HG03039 (cell line): ENCODE measurements around the gene SCGB3A2.

Experiments
- ATAC-seq: cut with Tn5 transposase; IDR thresholded peaks from one replicate; pipeline ENCODE4 v1.9.1; 2021; ENCODE audit warnings: mild to moderate bottlenecking, moderate library complexity; ENCODE audit not compliant: unreplicated experiment

The SCGB3A2 gene, protein sequence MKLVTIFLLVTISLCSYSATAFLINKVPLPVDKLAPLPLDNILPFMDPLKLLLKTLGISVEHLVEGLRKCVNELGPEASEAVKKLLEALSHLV

DNA sequence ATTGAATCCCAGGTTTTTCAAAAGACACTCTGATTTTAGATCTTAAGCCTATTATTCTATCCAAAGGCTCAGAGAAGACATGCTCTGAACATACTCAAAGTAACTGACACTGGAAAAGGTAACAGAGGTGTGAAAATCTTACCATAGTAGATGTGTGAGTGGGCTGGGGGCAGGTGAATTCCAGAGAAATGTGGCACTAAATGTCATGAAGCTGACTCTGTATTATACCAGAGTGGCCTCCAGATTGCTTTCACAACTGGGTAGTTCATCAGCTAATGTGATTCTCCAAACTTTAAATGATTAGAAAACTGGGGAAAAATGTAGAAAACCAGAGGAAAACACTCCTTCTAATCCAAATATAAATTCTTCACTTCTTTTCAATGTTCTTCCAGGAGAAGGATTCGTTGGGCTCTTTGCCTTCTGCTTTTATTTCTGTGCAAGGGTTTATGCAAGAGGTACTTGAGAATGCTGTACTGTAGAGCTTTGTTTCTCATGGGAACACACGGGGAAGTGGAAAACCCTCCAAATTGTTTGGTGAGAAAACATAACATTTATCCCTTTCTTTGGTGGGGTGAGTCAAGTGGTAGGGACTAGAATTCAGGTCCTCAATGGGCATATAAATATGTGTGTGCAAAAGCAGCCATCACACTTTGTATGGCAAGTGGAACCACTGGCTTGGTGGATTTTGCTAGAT is at the start of gene SCGB3A2:
Gene SCGB3A2 (plus strand): TSS at position 646 of the 694 bp plus-strand sequence. CDS start 93 bp downstream, outside the sequence.
- ATAC-seq = no peak

DNA sequence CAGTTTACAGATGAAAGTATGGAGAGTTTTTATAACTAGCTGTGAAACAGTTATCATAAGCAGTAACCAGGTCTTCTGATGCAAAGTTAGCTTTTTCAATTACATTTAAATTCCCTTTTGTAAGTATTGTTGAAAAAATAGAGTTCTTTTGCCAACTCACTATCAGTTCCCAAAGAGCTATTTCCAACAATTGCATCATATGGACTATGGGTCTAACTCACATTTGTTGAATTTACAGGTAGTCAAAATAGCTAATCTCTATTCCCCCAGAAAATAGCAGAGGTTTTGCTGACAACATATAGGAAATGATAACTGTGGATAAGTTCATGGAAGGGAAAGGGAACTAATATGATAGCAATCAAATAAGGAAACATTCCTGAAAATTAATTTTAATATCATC is 48.5 kb upstream of the SCGB3A2 start:
- ATAC-seq = no peak

DNA sequence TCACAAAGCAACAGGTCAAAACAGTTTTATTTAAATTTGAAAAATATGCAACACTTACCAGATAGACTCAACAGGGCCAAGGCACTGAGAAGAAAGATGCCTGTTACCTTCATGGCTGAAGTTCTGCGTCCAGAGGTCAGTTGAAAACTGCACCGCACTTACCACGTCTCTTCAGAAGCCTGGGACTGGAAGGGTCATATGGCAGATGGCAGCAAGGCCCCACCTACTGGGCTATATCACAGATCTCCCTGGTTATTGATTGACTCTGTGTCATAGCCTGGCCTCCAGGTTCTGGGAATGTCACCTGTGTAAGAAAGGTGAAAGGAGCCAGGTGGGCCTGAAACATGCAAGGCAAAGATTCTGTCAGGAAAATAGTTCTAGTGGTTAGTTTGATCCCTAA is 47.0 kb upstream of the SCGB3A2 start, which contains the start of gene SPINK1:
Gene SPINK1 (minus strand): TSS at position 207 of the 400 bp plus-strand sequence. CDS start 94 bp downstream, at position 113.
- no peak for ATAC-seq

DNA sequence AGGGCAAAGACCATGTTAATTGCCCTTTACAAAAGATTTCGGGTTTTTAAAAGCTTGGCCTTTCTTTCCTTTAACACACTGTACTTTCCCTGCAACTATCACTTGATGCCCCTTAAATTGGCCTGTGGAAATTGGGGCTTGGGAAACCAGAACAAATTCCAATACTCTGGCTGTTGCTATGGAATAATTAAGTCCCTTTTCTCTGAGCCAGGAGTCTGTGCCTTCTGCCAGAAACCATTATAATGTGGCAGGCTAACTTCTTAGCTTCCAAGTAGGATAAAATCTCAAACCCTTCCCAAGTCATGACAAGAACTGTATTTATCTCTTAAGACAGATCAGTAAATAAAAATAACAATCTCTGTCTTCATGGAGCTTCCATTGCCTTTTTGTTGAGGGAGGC is 46.0 kb upstream of the SCGB3A2 start:
- ATAC-seq = no peak

DNA sequence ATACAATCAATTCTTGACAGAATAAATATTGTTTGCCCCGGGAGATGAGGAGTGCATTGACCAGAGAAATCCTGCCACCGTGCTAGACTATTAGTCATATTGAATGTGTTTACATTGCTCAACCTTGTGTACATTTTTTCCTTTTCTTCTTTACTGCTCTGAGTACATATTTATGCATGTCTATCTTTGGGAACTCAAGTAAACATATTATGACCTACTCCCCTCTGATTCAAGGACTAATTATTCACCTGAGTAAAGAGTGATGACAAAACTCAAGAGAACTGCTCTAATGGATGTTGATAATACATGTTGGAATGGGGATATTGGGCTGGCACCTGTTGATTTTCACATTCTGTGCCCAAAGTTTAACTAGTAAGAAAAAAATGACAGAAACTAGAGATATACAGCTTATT is 43.1 kb upstream of the SCGB3A2 start:
- no peak for ATAC-seq

DNA sequence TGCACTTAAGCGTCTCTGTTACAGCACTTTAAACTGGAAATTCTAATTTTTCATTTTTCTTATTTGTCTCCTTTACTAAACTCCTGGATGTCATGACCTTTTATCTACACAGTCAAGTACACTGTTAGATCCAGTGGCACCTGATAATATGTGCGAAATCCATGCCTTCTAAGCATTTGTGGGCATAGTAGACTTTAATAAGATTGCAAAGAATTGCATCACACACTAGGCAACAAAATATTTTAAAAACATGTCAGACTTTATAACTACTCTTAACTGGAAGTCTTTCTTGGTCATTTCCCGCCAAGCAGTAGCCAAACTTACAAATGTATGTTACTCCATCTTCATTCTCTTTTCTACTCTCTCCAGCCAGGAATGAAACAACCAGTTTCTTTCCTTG is 42.1 kb upstream of the SCGB3A2 start:
- no peak for ATAC-seq

DNA sequence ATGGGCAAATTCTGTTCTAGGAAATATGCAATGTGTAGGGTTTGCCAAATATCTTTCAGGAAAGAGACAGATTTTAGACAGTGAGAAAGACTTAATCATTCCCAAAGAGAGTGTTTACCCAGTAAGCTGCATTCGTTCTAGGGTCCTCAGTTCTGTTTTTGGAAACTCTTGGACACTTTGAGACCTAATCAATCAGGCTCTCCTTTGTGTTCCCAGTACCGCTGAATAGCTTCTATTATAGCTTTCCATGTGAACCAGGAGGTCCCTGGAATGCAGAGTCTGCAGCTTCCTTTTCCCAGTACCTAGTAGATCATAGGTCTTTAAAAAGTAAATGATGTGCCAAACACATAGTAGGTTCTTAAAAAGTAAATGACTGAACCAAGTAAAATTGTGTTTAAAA is 35.6 kb upstream of the SCGB3A2 start:
- ATAC-seq = no peak

DNA sequence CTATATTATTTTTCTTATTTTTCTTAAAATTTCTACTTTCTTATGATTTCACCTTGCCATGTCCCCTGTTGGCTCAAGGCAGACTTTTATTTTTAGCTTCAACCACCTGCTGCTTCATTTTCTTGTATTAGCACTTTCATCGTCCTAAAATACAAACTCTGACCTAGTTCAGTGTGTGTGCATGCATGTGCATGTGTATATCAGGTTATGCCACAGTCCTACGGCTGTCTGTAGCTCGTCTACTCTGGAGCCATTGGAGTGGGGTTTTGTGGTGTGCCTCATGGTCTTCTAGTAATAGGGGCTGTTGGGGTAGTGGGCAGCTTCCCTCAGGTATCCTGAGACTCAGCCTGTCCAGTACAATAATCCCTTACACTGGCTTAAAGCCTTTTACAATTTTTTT is 33.7 kb upstream of the SCGB3A2 start:
- no peak for ATAC-seq

DNA sequence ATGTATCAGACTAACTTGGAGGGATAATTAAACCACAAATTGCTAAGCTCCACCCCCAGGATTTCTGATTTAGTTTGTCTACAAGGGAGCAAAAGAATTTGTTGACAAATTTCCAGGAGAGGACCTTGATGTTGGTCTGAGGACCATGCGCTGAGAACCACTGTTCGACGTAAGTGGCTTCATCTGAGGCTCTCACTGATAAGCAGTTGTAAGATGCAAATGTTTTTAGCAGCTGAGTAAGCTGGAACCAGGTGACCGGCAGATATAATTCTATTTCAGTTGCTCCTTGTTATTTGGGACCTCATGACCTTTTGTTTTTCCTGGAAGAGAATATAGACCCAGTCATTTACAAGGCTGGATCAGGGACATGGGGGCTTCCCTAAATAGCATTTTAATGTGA is 32.9 kb upstream of the SCGB3A2 start:
- no peak for ATAC-seq

DNA sequence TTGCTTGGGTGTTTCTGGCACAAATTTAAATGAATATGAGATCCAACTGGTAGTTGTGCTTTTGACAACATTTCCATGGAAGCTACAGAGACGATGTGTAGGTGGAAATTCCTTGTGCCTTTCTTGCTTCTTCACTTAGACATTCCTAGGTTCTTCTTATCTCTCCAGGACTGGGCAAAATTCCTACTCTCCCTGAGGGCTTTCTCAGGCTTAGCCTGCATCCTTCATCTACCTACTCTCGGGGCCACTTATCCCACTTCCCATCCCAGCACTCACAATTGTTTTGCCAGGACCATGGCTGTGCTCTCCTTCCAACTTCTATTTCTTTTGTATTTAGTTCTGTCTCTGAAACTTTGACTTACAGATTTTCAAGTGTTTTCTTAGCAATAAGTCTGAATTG is 29.3 kb upstream of the SCGB3A2 start:
- ATAC-seq = no peak

DNA sequence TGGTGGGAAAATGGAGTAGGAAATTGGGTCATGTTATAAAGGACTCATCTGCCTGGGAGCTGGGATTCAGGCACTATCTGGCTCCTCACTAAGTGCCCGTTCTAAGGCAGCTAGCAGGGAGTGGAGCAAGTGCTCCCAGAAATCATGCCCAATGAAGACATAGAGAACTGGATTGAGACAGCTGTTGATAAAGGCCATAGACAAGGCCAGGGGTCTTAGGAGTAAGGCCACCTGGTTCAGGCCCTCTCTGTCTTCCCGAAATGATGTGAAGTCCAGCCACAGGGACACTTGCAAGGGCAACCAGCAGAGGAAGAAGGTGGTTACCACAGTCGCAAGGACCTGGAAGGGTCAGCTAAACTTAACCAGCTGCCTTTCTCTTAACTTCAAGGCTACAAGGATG is 26.9 kb upstream of the SCGB3A2 start:
- ATAC-seq = no peak

DNA sequence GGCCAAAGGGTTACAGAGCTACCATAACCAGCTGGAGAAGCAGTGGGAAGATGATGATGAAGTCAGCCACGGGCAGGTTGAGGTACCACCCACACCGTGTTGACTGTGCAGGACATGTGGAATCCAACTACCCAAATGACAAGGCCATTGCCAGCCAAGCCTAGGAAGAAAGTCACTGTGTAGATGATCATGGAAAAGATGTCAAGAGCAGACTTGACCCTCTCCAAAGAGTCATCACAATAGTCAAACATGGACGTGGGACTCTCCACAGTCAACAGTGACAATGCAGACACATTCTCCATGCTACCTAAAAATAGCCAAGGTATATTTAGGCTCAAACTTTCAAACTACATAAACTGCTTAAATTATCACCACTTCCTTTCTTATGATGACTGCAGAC is 26.1 kb upstream of the SCGB3A2 start:
- ATAC-seq = no peak

DNA sequence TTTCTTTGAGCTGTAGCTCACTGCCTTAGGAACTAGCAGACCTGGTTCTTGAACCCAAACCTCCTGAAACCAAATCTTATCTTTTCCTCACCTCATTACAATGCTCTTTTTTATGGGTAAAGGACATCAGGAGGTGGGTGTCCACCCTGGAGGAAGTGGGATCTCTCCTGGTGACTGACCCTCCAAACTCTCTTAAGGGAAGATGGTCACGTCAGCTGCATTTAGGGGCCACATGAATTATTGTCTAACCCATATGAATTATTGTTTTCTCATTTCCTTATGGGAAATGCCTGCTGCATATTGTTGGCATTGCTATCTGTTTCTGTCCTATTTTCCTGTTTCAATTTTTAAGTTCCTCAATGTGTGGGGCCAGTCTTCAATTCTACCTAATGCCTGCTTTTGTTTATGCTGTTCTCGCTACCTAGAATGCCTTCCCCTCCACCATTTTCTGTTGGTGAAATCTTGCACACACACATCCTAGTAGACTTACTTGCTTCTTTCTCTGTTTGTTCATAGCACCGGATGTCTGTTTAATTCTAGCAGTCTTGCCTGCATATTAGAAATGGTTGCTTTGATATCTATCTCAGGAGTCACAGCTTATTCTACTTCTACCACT is 25.0 kb upstream of the SCGB3A2 start:
- no peak for ATAC-seq

DNA sequence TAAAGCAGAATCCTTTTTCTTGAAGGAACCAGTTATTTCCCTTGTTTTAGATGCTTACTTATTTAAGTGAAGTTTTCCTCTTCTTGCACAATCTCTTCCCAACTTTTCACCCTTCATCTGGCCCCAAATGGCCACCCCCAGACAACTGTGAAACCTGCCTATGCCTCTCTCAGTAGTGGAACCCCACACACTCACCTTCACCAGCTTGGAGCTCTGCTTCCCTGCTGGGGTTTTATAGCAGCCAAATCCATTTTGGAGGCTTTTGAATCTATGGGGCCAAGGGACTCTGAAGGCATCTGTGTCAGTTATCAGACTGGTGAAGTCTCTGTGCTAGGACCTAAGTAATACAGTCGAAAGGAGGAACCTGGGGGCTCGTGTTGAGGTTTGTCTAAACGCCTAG is 24.2 kb upstream of the SCGB3A2 start:
- ATAC-seq = no peak

DNA sequence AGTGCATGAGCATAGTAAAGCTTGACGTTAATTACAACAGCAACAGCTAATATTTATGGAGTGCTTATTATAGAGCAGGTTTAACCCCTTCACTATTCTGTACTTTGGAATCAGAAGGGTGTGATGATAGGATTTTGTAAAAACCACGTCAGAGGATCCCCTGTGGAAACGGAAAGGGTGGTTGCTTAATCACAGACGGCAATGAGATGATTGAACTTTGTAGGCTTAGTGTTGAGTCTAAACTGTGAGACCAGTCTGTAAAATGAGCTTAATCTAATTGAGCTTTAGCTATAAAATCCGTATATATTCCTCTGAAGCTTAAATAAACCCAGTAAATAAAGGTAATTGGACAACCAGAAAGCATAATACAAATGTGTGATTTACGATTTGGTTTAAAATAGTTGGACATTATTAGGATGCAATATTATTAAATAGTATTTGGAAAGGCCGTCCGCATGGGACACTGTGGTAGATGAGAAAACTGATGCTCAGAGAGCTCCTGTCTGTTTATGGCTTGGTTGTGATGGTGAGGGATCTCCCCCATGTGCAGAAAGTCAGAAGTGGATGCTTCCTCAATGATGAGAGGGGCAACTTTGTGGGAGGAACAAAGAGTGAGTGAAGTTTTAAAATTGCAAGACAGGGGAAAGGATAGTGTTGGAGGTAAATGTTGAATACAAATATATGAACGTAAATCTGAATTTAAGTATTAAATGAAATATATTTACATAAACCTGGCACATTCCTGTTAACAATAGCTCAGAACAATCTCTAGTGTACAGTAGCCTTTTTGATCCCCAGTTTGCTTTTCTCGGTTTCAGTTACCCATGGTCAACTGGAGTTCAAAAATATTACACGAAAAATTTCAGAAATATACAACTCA is 23.4 kb upstream of the SCGB3A2 start:
- no peak for ATAC-seq

DNA sequence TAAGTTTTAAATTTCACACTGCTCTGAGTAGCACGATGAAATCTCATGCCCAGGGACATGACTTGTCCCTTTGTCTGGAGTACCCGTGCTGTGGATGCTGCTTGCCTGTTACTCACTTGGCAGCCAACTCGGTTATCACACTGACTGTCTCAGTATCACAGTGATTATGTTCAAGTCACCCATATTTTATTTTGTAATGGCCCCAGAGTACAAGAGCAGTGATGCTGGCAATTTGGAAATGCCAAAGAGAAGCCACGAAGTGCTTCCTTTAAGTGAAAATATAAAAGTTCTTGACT is 22.8 kb upstream of the SCGB3A2 start:
- ATAC-seq = no peak

DNA sequence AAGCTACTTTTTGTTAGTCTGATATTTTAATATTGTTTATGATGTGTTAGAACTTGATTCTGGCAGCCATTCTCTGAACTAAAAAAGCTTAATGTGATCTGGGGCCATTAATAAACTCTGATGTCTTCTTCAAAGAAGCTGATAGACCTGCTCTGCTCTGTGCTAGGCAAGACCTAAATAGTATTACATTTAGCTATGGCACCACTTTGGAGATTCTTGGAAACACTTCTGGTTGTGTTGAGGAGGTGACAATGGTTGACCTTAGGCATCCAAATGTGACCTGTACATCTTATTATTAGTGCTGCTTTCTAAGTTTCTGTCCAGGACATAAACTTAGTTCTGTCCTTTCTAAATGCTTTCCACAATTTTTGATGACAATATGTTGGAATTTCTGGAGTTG is 21.7 kb upstream of the SCGB3A2 start:
- ATAC-seq = no peak

DNA sequence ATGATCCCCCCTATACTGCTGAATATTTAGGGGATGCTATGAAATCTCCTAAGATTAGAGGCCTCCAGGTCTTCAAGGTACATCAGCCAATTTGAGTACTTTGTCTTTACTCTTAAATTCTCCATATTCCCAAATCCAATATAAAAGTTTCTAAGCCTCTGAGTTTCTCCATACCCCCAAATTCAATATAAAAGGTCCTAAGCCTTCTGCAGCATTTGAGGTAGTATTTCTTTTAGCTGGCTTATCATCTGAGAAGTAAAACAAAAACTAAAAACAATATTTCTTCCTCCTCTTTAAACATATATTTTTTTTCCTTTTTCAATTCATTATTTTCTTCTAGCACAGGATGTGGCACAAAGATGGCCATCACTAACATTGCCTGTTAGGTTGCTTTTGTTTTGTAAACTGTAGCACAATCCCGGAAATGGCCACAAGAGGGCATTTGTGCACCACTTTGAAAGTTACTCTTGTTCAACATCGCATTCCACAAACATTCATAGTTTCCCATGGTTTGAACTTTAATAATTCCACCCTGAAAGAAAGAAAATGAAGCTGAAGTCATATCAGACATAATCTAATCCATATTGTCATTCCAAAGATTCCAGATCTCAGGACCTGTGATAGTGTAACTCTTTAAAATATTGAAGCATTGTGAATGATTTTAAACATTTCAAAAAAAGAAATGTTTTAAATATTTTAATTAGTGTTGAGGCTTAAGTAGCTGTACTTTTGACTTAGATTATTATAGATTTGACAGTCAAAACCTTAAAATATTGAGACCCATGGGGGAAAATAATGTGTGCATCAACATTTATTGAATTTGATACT is 21.0 kb upstream of the SCGB3A2 start:
- peak; percentile 82 for ATAC-seq

DNA sequence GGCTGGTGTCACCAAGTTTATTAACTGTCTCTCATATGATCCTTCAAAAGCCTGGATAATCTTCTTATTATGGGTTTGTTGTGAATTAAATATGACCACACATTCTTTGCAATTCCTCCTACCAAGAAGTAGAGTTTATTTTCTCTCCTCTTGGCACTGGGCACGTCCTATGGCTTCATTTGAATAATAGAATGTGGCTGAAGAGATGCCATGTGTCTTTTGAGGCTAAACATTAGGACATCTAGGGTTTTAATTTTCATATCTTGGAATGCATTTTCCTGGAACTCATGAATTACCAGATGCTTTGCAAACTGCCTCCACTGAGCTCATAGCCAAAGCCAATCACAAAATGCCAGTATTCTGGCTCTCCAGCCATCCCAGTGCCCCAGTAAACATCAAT is 19.9 kb upstream of the SCGB3A2 start:
- no peak for ATAC-seq

DNA sequence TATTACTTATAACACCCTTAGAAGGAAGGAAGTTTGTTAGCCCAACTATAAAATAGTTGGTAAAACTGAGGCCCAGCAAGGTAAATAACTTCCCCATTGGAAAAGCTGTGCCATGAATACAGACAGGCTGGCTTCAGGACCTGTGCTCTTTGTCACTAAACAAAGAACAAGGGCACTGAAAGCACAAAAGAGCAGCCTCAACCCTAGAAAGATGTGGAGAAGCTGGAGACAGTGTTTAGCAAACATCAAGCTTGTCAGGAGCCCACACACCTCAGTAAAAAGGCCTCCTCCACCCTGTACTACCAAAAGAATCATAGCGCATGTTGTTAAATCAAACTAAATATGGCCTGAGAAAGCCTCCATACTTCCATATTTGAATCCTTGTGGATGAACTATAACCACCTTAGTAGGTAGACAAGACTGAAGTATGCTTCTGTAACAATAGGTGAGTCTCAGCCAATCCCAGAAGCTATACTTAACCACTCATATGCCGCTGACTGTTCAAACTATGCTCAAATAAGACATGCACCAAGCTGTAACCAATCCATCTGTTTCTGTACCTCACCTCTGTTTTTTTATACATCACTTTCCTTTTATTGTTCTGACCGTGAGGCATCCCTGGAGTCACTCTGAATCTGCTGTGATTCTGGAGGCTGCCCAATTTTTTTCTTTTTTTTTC is 18.4 kb upstream of the SCGB3A2 start:
- ATAC-seq = no peak
